Left ventricle myocardium inferior (tissue), 1 donor: ENCODE data around the gene PSTPIP2. TPM values are rescaled to one million over a fixed set of nuclear protein-coding genes. Genes with fewer than 3 reads are reported as not detected.

Experiments used
- DNase-seq: peaks from one replicate; pipeline ENCODE4 v3.0.0-alpha.2; 2020
- H3K27ac ChIP-seq: fragments of 200-600 bp; replicated peaks from 2 replicates; pipeline ENCODE4 v1.8.0; 2021
- H3K27me3 ChIP-seq: fragments of 200-600 bp; 2 replicates; pipeline ENCODE4 v1.8.0; 2021; ENCODE audit warnings: low read depth
- H3K36me3 ChIP-seq: fragments of 200-600 bp; 2 replicates; pipeline ENCODE4 v1.8.0; 2021
- H3K4me1 ChIP-seq: fragments of 200-600 bp; 2 replicates; pipeline ENCODE4 v1.8.0; 2021
- H3K4me3 ChIP-seq: fragments of 200-600 bp; 2 replicates; pipeline ENCODE4 v1.8.0; 2021; ENCODE audit warnings: mild to moderate bottlenecking, moderate library complexity
- H3K9me3 ChIP-seq: fragments of 200-600 bp; replicated peaks from 2 replicates; pipeline ENCODE4 v1.8.0; 2021
- intact Hi-C: fragments of 100-400 bp; cut with micrococcal nuclease; formaldehyde crosslinking; loops from one replicate; pipeline ENCODE4 v1.11.0; 2022
- total RNA-seq: library from RNA; stranded (reverse); fragmentation: NEBNext Ultra II Directional; extraction: Animal tissue kit (Norgen Biotek cat#: 25700); gene quantifications from one replicate; pipeline ENCODE4 v1.2.1, GENCODE V29; 2021
- TF ChIP-seq, protein P1 (sequence below): fragments of 200-600 bp; IDR thresholded peaks from 2 replicates; pipeline ENCODE4 v1.8.0; 2021; ENCODE audit warnings: antibody characterized with exemption, mild to moderate bottlenecking, borderline replicate concordance
- donor health status: DM: no; HTN: yes; CAD: no; lungs with severe emphysema.

Gene PSTPIP2
- total RNA-seq, 1 donor from 2014 or later, result 1.8 TPM

- no peaks in the 10 kb centered on the region for H3K9me3 ChIP-seq
- no peaks in the 10 kb centered on the region for H3K27me3 ChIP-seq
- intact Hi-C loops, result no loop called here
- H3K36me3 ChIP-seq, result no peaks in the 10 kb centered on the region
- H3K4me1 ChIP-seq, result no peaks in the 10 kb centered on the region
- no peak for DNase-seq
- TF ChIP-seq, protein P1, sequence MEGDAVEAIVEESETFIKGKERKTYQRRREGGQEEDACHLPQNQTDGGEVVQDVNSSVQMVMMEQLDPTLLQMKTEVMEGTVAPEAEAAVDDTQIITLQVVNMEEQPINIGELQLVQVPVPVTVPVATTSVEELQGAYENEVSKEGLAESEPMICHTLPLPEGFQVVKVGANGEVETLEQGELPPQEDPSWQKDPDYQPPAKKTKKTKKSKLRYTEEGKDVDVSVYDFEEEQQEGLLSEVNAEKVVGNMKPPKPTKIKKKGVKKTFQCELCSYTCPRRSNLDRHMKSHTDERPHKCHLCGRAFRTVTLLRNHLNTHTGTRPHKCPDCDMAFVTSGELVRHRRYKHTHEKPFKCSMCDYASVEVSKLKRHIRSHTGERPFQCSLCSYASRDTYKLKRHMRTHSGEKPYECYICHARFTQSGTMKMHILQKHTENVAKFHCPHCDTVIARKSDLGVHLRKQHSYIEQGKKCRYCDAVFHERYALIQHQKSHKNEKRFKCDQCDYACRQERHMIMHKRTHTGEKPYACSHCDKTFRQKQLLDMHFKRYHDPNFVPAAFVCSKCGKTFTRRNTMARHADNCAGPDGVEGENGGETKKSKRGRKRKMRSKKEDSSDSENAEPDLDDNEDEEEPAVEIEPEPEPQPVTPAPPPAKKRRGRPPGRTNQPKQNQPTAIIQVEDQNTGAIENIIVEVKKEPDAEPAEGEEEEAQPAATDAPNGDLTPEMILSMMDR, result no peak
- no peak overlapping the region for H3K4me3 ChIP-seq
- H3K27ac ChIP-seq, result no peak overlapping the region
Measured at GRCh38 chr18:46009125-46009840, 62.8 kb downstream of the PSTPIP2 start.

- no peak overlapping the region for H3K27ac ChIP-seq
- no peaks in the 10 kb centered on the region for H3K4me1 ChIP-seq
- no peak overlapping the region for H3K4me3 ChIP-seq
- no peaks in the 10 kb centered on the region for H3K27me3 ChIP-seq
- H3K36me3 ChIP-seq, result no peaks in the 10 kb centered on the region
- no peak for DNase-seq
- intact Hi-C loops, result no loop called here
- TF ChIP-seq, protein P1, result no peak
- no peaks in the 10 kb centered on the region for H3K9me3 ChIP-seq
Measured at GRCh38 chr18:46008531-46008930, 63.5 kb downstream of the PSTPIP2 start.

- DNase-seq, result no peak
- H3K9me3 ChIP-seq, result peaks cover under 1% of the 10 kb centered on the region
- TF ChIP-seq, protein P1, result no peak
- H3K36me3 ChIP-seq, result no peaks in the 10 kb centered on the region
- H3K4me3 ChIP-seq, result no peak overlapping the region
- H3K27ac ChIP-seq, result no peak overlapping the region
- intact Hi-C loops, result no loop called here
- H3K27me3 ChIP-seq, result no peaks in the 10 kb centered on the region
- H3K4me1 ChIP-seq, result no peaks in the 10 kb centered on the region
Measured at GRCh38 chr18:46007165-46007564, 64.9 kb downstream of the PSTPIP2 start.

GRCh38 chr18:46002934-46003333 is 69.1 kb downstream of the PSTPIP2 start:
- Histone ChIP-seq H3K4me3 (no peak overlapping the region), H3K36me3 (no peaks in the 10 kb centered on the region), H3K27ac (no peak overlapping the region), H3K4me1 (no peaks in the 10 kb centered on the region), H3K27me3 (no peaks in the 10 kb centered on the region), H3K9me3 (peaks cover 11% of the 10 kb centered on the region)
- DNase-seq, result no peak
- TF ChIP-seq, protein P1, result no peak
- intact Hi-C loops, result no loop called here

GRCh38 chr18:46001892-46002291 is 70.2 kb downstream of the PSTPIP2 start:
- Histone ChIP-seq H3K9me3 (peaks cover 11% of the 10 kb centered on the region), H3K36me3 (no peaks in the 10 kb centered on the region), H3K27me3 (no peaks in the 10 kb centered on the region), H3K4me3 (no peak overlapping the region), H3K4me1 (no peaks in the 10 kb centered on the region), H3K27ac (no peak overlapping the region)
- DNase-seq, result no peak
- intact Hi-C loops, result no loop called here
- TF ChIP-seq, protein P1, result no peak
